SU-DHL-6 (cell line): ENCODE data around the gene SSC4D.
"Not testable (repeated sequence)": the region's sequence is repeated elsewhere in the genome, so short reads cannot be mapped to it uniquely, and the experiment has no call there.

Source experiments
- H2AFZ ChIP-seq: fragments of 200-600 bp; sonication (generic); 2 replicates; pipeline ENCODE4 v1.6.1; 2014; ENCODE audit warnings: low read depth, mild to moderate bottlenecking, moderate library complexity, mixed read lengths, antibody characterized with exemption, low read length; ENCODE audit not compliant: severe bottlenecking
- H3F3A ChIP-seq: fragments of 200-600 bp; shearing (Covaris generic); 2 replicates; pipeline ENCODE4 v1.6.0; 2016; ENCODE audit warnings: antibody characterized with exemption, mild to moderate bottlenecking; ENCODE audit not compliant: insufficient read depth
- H3K27ac ChIP-seq: fragments of 200-600 bp; sonication (generic); 2 replicates; pipeline ENCODE4 v1.5.1; 2016; ENCODE audit warnings: low read depth, mild to moderate bottlenecking, low read length, moderate library complexity, mixed read lengths
- H3K27me3 ChIP-seq: fragments of 200-600 bp; sonication (generic), shearing (Covaris generic); 2 replicates; pipeline ENCODE4 v1.6.0; 2014; ENCODE audit warnings: mild to moderate bottlenecking, low read length
- H3K36me3 ChIP-seq: fragments of 200-600 bp; sonication (generic); 2 replicates; pipeline ENCODE4 v1.6.1; 2014; ENCODE audit warnings: mild to moderate bottlenecking, low read length, mixed read lengths
- H3K4me2 ChIP-seq: fragments of 300-600, 200-600 bp; shearing (Covaris generic), sonication (generic); 2 replicates; pipeline ENCODE4 v1.6.0; 2014; ENCODE audit warnings: low read length, low read depth, mild to moderate bottlenecking; ENCODE audit not compliant: poor library complexity, severe bottlenecking
- H3K4me3 ChIP-seq: fragments of 200-600 bp; sonication (generic); 2 replicates; pipeline ENCODE4 v1.5.1; 2014; ENCODE audit warnings: antibody characterized with exemption, low read length, mild to moderate bottlenecking, mixed read lengths; ENCODE audit not compliant: insufficient read depth, poor library complexity, severe bottlenecking
- H3K79me2 ChIP-seq: fragments of 200-600 bp; sonication (generic); 2 replicates; pipeline ENCODE4 v1.6.1; 2014; ENCODE audit warnings: mild to moderate bottlenecking, low read length, moderate library complexity; ENCODE audit not compliant: insufficient read depth
- H3K9ac ChIP-seq: fragments of 200-600 bp; sonication (generic); 2 replicates; pipeline ENCODE4 v1.7.0; 2014; ENCODE audit warnings: mild to moderate bottlenecking, low read length
- H3K9me2 ChIP-seq: fragments of 200-600 bp; sonication (generic); replicated peaks from 2 replicates; pipeline ENCODE4 v1.6.1; 2014; ENCODE audit warnings: low read length; ENCODE audit not compliant: insufficient read depth
- H3K9me3 ChIP-seq: fragments of 200-600 bp; sonication (generic); 2 replicates; pipeline ENCODE4 v1.6.1; 2014; ENCODE audit warnings: low read length, mixed read lengths; ENCODE audit not compliant: insufficient read depth
- H4K20me1 ChIP-seq: fragments of 200-600 bp; sonication (generic); 2 replicates; pipeline ENCODE4 v1.6.1; 2014; ENCODE audit warnings: low read depth, mild to moderate bottlenecking, antibody characterized with exemption, low read length, moderate library complexity, mixed read lengths
- CTCF ChIP-seq: fragments of 200-600 bp; sonication (generic); IDR thresholded peaks from one replicate; pipeline ENCODE4 v1.5.1; 2017; ENCODE audit warnings: antibody characterized with exemption, mild to moderate bottlenecking, low read length, moderate library complexity; ENCODE audit not compliant: insufficient read depth, poor library complexity, severe bottlenecking
- EZH2phosphoT487 ChIP-seq: fragments of 200-600 bp; sonication (generic), shearing (Covaris generic); conservative IDR thresholded peaks from 2 replicates; pipeline ENCODE4 v1.6.1; 2018; ENCODE audit warnings: mild to moderate bottlenecking, antibody characterized with exemption, low read length, moderate library complexity, mixed read lengths

SSC4D gene

GRCh38 chr7:76424413-76425111 is 15.1 kb upstream of the SSC4D start, which contains the start of gene ZP3:
ZP3 (plus strand) TSS chr7:76424950; CDS start chr7:76424965, 15 bp downstream.
- H4K20me1 ChIP-seq = no peaks in the 10 kb centered on the region
- H3F3A ChIP-seq = no peaks in the 10 kb centered on the region
- no peak within 1 kb of the TSS for H3K4me2 ChIP-seq
- no peak within 1 kb of the TSS for H2AFZ ChIP-seq
- H3K27me3 ChIP-seq = no peaks in the 10 kb centered on the region
- H3K9me2 ChIP-seq = no peaks in the 10 kb centered on the region
- H3K9ac ChIP-seq = no peak within 1 kb of the TSS
- no peaks in the 10 kb centered on the region for H3K9me3 ChIP-seq
- no peak for TF ChIP-seq EZH2phosphoT487
- TF ChIP-seq CTCF = no peak
- H3K4me3 ChIP-seq = no peak within 1 kb of the TSS
- H3K36me3 ChIP-seq = no peaks in the 10 kb centered on the region
- no peaks in the 10 kb centered on the region for H3K79me2 ChIP-seq
- H3K27ac ChIP-seq = no peak within 1 kb of the TSS

GRCh38 chr7:76423666-76424412 is 14.3 kb upstream of the SSC4D start:
- H3K9ac ChIP-seq = no peak overlapping the region
- H3F3A ChIP-seq = peaks cover 6% of the 10 kb centered on the region; the same call in 1 of the 2 replicates
- no peaks in the 10 kb centered on the region for H3K79me2 ChIP-seq
- no peaks in the 10 kb centered on the region for H3K9me2 ChIP-seq
- no peaks in the 10 kb centered on the region for H3K9me3 ChIP-seq
- H4K20me1 ChIP-seq = no peaks in the 10 kb centered on the region
- H2AFZ ChIP-seq = no peak overlapping the region
- no peak overlapping the region for H3K27ac ChIP-seq
- H3K4me3 ChIP-seq = no peak overlapping the region
- H3K4me2 ChIP-seq = no peak overlapping the region
- no peaks in the 10 kb centered on the region for H3K36me3 ChIP-seq
- H3K27me3 ChIP-seq = no peaks in the 10 kb centered on the region
- TF ChIP-seq CTCF (no peak), EZH2phosphoT487 (no peak)

GRCh38 chr7:76421097-76421496 is 11.6 kb upstream of the SSC4D start:
- H4K20me1 ChIP-seq, H3K4me3 ChIP-seq, H2AFZ ChIP-seq, H3K27ac ChIP-seq, H3K9me3 ChIP-seq, H3K36me3 ChIP-seq, H3K27me3 ChIP-seq, H3K9ac ChIP-seq, H3K9me2 ChIP-seq, H3F3A ChIP-seq, H3K4me2 ChIP-seq, H3K79me2 ChIP-seq: not testable (repeated sequence)

GRCh38 chr7:76417654-76418310 is 8.3 kb upstream of the SSC4D start:
- not testable (repeated sequence) for H3K9ac ChIP-seq, H3K36me3 ChIP-seq, H3K4me2 ChIP-seq

More at GRCh38 chr7:76417654-76418310, 8.3 kb upstream of the SSC4D start:
- not testable (repeated sequence) for H4K20me1 ChIP-seq, H3F3A ChIP-seq, H3K27ac ChIP-seq, H2AFZ ChIP-seq, H3K9me3 ChIP-seq, H3K27me3 ChIP-seq, H3K79me2 ChIP-seq, H3K4me3 ChIP-seq, H3K9me2 ChIP-seq
